Mesenchymal stem cell (in vitro differentiated cells and primary cell): ENCODE results near the gene FOSL1.

Source experiments
- DNase-seq: peaks from one replicate; pipeline ENCODE4 v3.0.0-alpha.2; 2013
- H2AFZ ChIP-seq: one replicate; pipeline ENCODE4 v1.6.1; 2013; ENCODE audit warnings: low read depth, mild to moderate bottlenecking, control low read depth, inconsistent platforms, low read length, moderate library complexity
- H2AK5ac ChIP-seq: 2 replicates; pipeline ENCODE4 v1.6.1; 2013; ENCODE audit warnings: low read length, moderate library complexity, mild to moderate bottlenecking, inconsistent platforms; ENCODE audit not compliant: severe bottlenecking
- H2BK120ac ChIP-seq: one replicate; pipeline ENCODE4 v1.6.1; 2013; ENCODE audit warnings: low read depth, mild to moderate bottlenecking, inconsistent platforms, low read length, moderate library complexity
- H2BK12ac ChIP-seq, 2 experiments: one replicate each; pipeline ENCODE4 v1.6.1; 2013; ENCODE audit warnings: inconsistent platforms in 2 of 2, low read length in 2 of 2, mild to moderate bottlenecking in 2 of 2, moderate library complexity in 2 of 2, control low read depth in 1 of 2
- H2BK15ac ChIP-seq: one replicate; pipeline ENCODE4 v1.6.1; 2013; ENCODE audit warnings: mild to moderate bottlenecking, low read depth, inconsistent platforms; ENCODE audit not compliant: poor library complexity, severe bottlenecking
- H2BK5ac ChIP-seq: 2 replicates; pipeline ENCODE4 v1.6.1; 2013; ENCODE audit warnings: low read depth, mild to moderate bottlenecking, low read length, control low read depth, inconsistent platforms; ENCODE audit not compliant: poor library complexity, severe bottlenecking
- H3K14ac ChIP-seq, 2 experiments: one replicate each; pipeline ENCODE4 v1.6.1; 2013; ENCODE audit warnings: inconsistent platforms in 2 of 2, low read length in 2 of 2, control low read depth in 1 of 2, mild to moderate bottlenecking in 1 of 2, moderate library complexity in 1 of 2
- H3K18ac ChIP-seq, 2 experiments: one replicate each; pipeline ENCODE4 v1.6.1; 2013; ENCODE audit warnings: inconsistent platforms in 2 of 2, low read length in 2 of 2, control low read depth in 1 of 2, low read depth in 1 of 2, mild to moderate bottlenecking in 1 of 2
- H3K23ac ChIP-seq, 2 experiments: one replicate each; pipeline ENCODE4 v1.6.1; 2013; ENCODE audit warnings: inconsistent platforms in 2 of 2, low read length in 2 of 2, mild to moderate bottlenecking in 2 of 2, moderate library complexity in 2 of 2, control low read depth in 1 of 2
- H3K27ac ChIP-seq: 2 replicates; pipeline ENCODE4 v1.5.1; 2013; ENCODE audit warnings: mild to moderate bottlenecking, moderate library complexity, low read length, control low read depth, inconsistent platforms; ENCODE audit not compliant: poor library complexity, severe bottlenecking
- H3K27me3 ChIP-seq, 2 experiments: 2 replicates each; pipeline versions ENCODE4 v1.6.1 to v1.7.0; 2013; ENCODE audit warnings: low read length in 2 of 2, mild to moderate bottlenecking in 2 of 2, moderate library complexity in 2 of 2, control low read depth in 1 of 2, inconsistent platforms in 1 of 2; ENCODE audit not compliant: control insufficient read depth in 1 of 2, insufficient read depth in 1 of 2
- H3K36me3 ChIP-seq, 2 experiments: 2 replicates each; pipeline versions ENCODE4 v1.6.1 to v1.7.0; 2013; ENCODE audit warnings: low read length in 2 of 2, control low read depth in 1 of 2, inconsistent platforms in 1 of 2, low read depth in 1 of 2, mild to moderate bottlenecking in 1 of 2; ENCODE audit not compliant: insufficient read depth in 2 of 2, control insufficient read depth in 1 of 2
- H3K4ac ChIP-seq, 2 experiments: one replicate each; pipeline ENCODE4 v1.6.1; 2013; ENCODE audit warnings: inconsistent platforms in 2 of 2, low read length in 2 of 2, mild to moderate bottlenecking in 2 of 2, moderate library complexity in 2 of 2, control low read depth in 1 of 2, low read depth in 1 of 2
- H3K4me1 ChIP-seq: 2 replicates; pipeline ENCODE4 v1.6.1; 2013; ENCODE audit warnings: low read depth, low read length, control low read depth; ENCODE audit not compliant: control insufficient read depth, insufficient read depth
- H3K4me2 ChIP-seq: 2 replicates; pipeline ENCODE4 v1.6.1; 2013; ENCODE audit warnings: low read length, mild to moderate bottlenecking, inconsistent platforms; ENCODE audit not compliant: poor library complexity, severe bottlenecking
- H3K4me3 ChIP-seq, 2 experiments: 2 replicates each; pipeline versions ENCODE4 v1.5.1 to v1.7.0; 2013; ENCODE audit warnings: low read length in 2 of 2, mild to moderate bottlenecking in 2 of 2, control low read depth in 1 of 2, low read depth in 1 of 2; ENCODE audit not compliant: insufficient read depth in 1 of 2
- H3K79me1 ChIP-seq: replicated peaks from 2 replicates; pipeline ENCODE4 v1.6.1; 2013; ENCODE audit warnings: mild to moderate bottlenecking, control low read depth, low read length, inconsistent platforms; ENCODE audit not compliant: poor library complexity, severe bottlenecking
- H3K9ac ChIP-seq: 2 replicates; pipeline ENCODE4 v1.7.0; 2013; ENCODE audit warnings: mild to moderate bottlenecking, low read length, moderate library complexity
- H3K9me3 ChIP-seq: 2 replicates; pipeline ENCODE4 v1.7.0; 2013; ENCODE audit warnings: mild to moderate bottlenecking, low read length; ENCODE audit not compliant: control insufficient read depth
- H4K8ac ChIP-seq: one replicate; pipeline ENCODE4 v1.6.1; 2013; ENCODE audit warnings: inconsistent platforms, mild to moderate bottlenecking, low read length, moderate library complexity
- H4K91ac ChIP-seq: one replicate; pipeline ENCODE4 v1.6.1; 2013; ENCODE audit warnings: mild to moderate bottlenecking, low read length, inconsistent platforms
- WGBS: methylation state at CpG from one replicate; pipeline ENCODE4 v1.1.7; 2013; ENCODE audit warnings: mixed read lengths; 5-methylcytosine and 5-hydroxymethylcytosine counted together

Gene FOSL1

GRCh38 chr11:65916391-65916790 lies 16.2 kb upstream of the FOSL1 start:
- Histone ChIP-seq H3K36me3 (peaks cover 22 to 26% of the 10 kb centered on the region in 2 experiments), H3K14ac (no peak overlapping the region), H2AK5ac (peak overlapping the region; percentile 93), H3K9me3 (no peaks in the 10 kb centered on the region), H3K18ac (peak overlapping the region; percentile 81 to 97), H2BK15ac (peak overlapping the region; percentile 98), H4K91ac (peak overlapping the region; percentile 91), H2BK5ac (peak overlapping the region; percentile 95), H2BK12ac (peak overlapping the region; percentile 75 to 95), H3K4me3 (peak overlapping the region in 1 of 2 experiments; percentile 98), H3K79me1 (peaks cover 16% of the 10 kb centered on the region), H3K27ac (peak overlapping the region; percentile 99), H3K4me1 (peaks cover 69% of the 10 kb centered on the region), H3K9ac (peak overlapping the region; percentile 98), H4K8ac (peak overlapping the region; percentile 86), H2BK120ac (peak overlapping the region; percentile 89), H3K4me2 (peak overlapping the region; percentile 1), H3K4ac (peak overlapping the region; percentile 93 to 95), H2AFZ (no peak overlapping the region), H3K23ac (peak overlapping the region in 1 of 2 experiments; percentile 71), H3K27me3 (no peaks in the 10 kb centered on the region)
- WGBS = 64% methylated on average over 6 of the region's 7 CpGs
- DNase-seq = no peak

GRCh38 chr11:65915821-65916251 lies 15.6 kb upstream of the FOSL1 start:
- Histone ChIP-seq H3K79me1 (peaks cover 16% of the 10 kb centered on the region), H2BK12ac (peak overlapping the region; percentile 65 to 75), H3K14ac (no peak overlapping the region), H2AK5ac (peak overlapping the region; percentile 93), H3K36me3 (peaks cover 17 to 24% of the 10 kb centered on the region in 2 experiments), H3K18ac (peak overlapping the region; percentile 97 to 98), H2BK120ac (peak overlapping the region; percentile 89), H3K9me3 (no peaks in the 10 kb centered on the region), H3K27me3 (no peaks in the 10 kb centered on the region), H4K91ac (peak overlapping the region; percentile 91), H4K8ac (peak overlapping the region; percentile 86), H3K27ac (peak overlapping the region; percentile 99), H2BK5ac (peak overlapping the region; percentile 95), H2AFZ (no peak overlapping the region), H3K4me2 (peak overlapping the region; percentile 55), H3K4me3 (peak overlapping the region; percentile 25 to 98), H2BK15ac (no peak overlapping the region), H3K4me1 (peaks cover 68% of the 10 kb centered on the region), H3K23ac (no peak overlapping the region), H3K4ac (peak overlapping the region; percentile 93 to 95), H3K9ac (peak overlapping the region; percentile 98)
- DNase-seq = peak; percentile 99
- 0% methylated on average over 12 of the region's 13 CpGs for WGBS

- Histone ChIP-seq H2BK120ac (peak overlapping the region; percentile 100), H2AK5ac (peak overlapping the region; percentile 100), H3K27ac (peak overlapping the region; percentile 99), H3K14ac (peak overlapping the region in 1 of 2 experiments; percentile 84), H3K36me3 (peaks cover 11 to 18% of the 10 kb centered on the region in 2 experiments), H3K18ac (peak overlapping the region; percentile 98 to 99), H3K4ac (peak overlapping the region; percentile 97), H2BK15ac (peak overlapping the region; percentile 96), H2BK12ac (peak overlapping the region; percentile 94 to 100), H3K9ac (peak overlapping the region; percentile 87), H3K9me3 (no peaks in the 10 kb centered on the region), H3K4me1 (peaks cover 63% of the 10 kb centered on the region), H3K27me3 (no peaks in the 10 kb centered on the region), H3K23ac (peak overlapping the region; percentile 3 to 92), H3K4me3 (peak overlapping the region in 1 of 2 experiments; percentile 4), H2AFZ (no peak overlapping the region), H4K91ac (peak overlapping the region; percentile 100), H3K79me1 (peaks cover 14% of the 10 kb centered on the region), H4K8ac (peak overlapping the region; percentile 99), H2BK5ac (peak overlapping the region; percentile 99), H3K4me2 (peak overlapping the region; percentile 55)
- peak; percentile 51 for DNase-seq
- 31% methylated on average over 9 of the region's 10 CpGs for WGBS
Observed at GRCh38 chr11:65915101-65915820, 15.1 kb upstream of the FOSL1 start.

- 87% methylated on average over 4 of the region's 4 CpGs for WGBS
- H3K18ac ChIP-seq = peak overlapping the region; percentile 74 to 79
Observed at GRCh38 chr11:65912845-65913244, 12.7 kb upstream of the FOSL1 start.

More at GRCh38 chr11:65912845-65913244, 12.7 kb upstream of the FOSL1 start:
- peak; percentile 78 for DNase-seq
- Histone ChIP-seq H3K4ac (peak overlapping the region; percentile 72 to 75), H3K36me3 (peaks cover 9 to 13% of the 10 kb centered on the region in 2 experiments), H3K9me3 (no peaks in the 10 kb centered on the region), H2AK5ac (peak overlapping the region; percentile 96), H3K79me1 (peaks cover 14% of the 10 kb centered on the region), H2BK12ac (peak overlapping the region; percentile 87 to 92), H3K27me3 (no peaks in the 10 kb centered on the region), H3K27ac (peak overlapping the region; percentile 51), H2AFZ (no peak overlapping the region), H4K91ac (peak overlapping the region; percentile 83), H4K8ac (peak overlapping the region; percentile 69), H3K4me3 (peak overlapping the region in 1 of 2 experiments; percentile 23), H3K4me1 (peaks cover 57% of the 10 kb centered on the region), H2BK15ac (peak overlapping the region; percentile 60), H2BK5ac (peak overlapping the region; percentile 51), H3K9ac (peak overlapping the region; percentile 89), H3K14ac (no peak overlapping the region), H2BK120ac (peak overlapping the region; percentile 54), H3K4me2 (no peak overlapping the region), H3K23ac (no peak overlapping the region)
